HG02840 (cell line): Measurements from ENCODE around the gene DNAJC5G.
"Not testable (repeated sequence)": the region's sequence is repeated elsewhere in the genome, so short reads cannot be mapped to it uniquely, and the experiment has no call there.

ENCODE experiments used
- ATAC-seq: cut with Tn5 transposase; IDR thresholded peaks from one replicate; pipeline ENCODE4 v1.9.1; 2021; ENCODE audit warnings: mild to moderate bottlenecking, moderate library complexity, moderate number of reproducible peaks; ENCODE audit not compliant: unreplicated experiment, low FRiP score

Gene DNAJC5G

DNA sequence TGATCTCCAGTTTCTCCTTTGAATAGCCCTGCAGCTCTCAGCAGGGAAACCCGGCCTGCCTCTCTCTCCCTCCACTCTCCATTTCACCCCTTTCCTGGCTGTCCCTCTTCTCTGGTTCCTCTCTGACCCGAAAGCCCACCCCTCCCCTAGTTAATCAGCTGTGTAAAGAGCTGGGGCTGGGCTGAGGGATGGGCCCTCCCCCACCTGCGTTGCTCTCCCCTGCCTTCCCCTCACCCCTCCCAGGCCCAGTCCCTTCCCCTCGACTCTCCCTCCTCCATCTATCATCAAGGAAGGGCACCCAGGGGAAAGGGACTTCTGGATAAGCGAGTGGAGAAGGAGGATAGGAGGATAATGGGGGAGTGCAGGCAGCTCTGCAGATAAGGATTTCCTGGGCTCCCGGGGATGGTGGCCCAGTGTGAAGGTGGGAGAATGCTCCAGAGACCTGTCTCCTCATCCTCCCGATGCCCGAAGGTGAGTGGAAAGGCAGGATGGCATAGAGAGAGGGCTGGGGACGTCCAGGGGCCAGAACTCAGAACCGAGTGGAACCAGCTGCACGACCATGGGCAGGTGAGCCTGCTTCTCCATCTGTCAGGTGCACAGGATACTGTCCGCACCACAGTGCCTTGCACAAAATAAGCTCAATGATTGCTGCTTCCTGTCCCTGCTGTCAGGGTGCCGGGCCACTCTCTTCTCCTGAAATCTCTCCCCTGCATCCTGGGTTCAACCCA is 24.4 kb upstream of the DNAJC5G start:
- no peak for ATAC-seq

DNA sequence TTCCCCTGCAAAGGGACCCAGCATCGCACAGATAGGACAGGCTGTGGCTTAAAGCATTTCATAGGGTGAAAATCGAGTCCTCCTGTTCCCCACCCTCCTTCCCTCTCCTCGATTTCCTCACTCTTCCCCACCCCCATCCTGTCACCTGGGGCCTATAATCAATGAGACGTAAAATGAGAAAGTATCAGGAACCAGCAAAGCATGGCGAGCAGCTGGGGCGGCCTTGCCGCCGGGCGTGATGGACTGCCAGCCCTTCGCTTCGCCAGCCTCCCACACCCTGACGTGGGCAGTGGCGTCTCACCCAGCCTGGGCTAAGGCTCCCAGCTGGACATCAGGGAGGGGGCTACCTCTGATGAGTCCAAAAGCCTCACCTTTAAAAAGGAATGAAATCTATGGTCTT is 23.5 kb upstream of the DNAJC5G start:
- no peak for ATAC-seq

DNA sequence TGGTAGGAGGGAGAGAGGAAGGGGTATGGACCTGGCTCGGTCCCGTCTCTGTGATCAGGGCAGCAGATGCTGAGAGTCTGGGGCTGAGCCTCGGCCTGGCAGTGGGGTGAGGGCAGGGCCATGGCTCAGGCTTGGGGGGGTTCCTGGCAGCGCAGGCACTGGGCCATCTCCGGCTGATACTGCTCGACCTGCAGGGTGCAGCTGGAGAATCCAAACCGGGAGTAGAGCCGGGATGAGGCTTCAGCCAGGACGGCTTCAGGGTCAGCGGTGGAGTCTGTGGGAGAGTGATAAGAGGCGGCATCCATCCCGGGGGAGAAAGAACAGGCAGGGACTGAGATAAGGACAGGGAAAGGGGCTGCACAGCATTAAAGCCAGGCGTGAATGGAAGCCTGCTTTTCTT is 20.0 kb upstream of the DNAJC5G start:
- no peak for ATAC-seq

DNA sequence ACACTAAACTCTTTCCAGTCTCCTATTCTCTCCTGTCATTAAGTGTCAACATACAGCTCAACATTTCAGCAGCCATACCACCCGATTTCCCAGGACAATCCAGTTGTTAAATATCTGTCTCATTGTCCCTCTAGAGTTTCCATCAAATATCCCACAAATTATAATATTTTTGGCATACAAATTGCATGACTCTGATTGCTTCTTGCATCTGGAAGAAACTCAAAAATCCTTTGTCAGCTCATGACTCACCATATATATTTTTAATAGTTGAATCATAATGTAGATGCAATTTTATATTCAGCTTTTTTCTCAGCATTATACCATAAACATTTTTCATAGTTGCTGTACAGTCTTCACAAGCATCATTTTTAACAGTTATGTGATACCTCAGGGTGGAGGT is 19.6 kb upstream of the DNAJC5G start:
- no peak for ATAC-seq

DNA sequence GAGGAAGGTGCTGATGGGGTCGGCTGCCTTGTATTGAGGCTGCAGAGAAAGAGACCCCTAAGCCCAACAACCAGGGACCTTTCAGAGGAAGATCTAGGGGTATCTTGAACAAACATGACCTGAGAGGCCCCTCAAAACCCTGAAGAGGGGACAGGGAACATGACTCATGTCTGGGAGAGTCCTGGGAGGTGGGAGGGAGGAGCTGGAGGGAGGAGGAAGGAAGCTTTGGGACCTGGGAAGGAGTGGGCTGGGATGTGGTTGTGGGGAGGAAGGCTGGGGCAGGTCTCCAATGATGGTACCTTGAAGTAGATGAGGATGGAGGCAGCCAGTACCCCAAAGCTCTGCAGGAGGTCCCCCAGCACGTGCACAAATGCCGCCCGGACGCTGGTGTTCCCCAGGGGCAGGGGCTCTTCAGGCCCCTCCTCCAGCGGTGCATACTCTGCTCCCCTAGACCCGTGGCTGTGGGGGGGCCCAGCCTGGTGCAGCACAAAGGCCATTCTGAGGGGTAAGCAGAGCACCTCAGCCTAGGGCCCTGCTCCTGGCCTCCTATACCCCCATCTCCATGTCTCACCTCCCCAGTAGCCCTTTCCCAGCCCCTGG is 18.3 kb upstream of the DNAJC5G start:
- no peak for ATAC-seq

DNA sequence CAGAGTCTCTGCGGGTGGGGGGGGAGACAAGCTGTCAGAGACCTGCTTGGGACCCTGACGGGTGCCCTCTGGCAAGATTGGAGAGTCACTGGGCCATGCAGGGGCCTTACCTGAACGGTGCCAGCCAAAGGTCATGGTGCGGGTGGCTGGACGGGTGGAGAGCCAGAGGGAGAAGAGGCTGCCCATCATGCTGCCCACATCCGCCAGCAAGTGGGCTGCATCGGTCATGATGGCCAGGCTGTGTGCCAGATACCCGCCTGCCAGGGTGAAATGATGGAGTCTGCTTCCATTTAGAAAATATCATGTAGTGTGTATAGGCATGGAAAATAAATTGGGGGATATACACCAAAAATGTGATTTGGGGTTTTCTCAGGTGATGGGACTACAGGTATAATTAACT is 17.2 kb upstream of the DNAJC5G start:
- ATAC-seq = no peak

DNA sequence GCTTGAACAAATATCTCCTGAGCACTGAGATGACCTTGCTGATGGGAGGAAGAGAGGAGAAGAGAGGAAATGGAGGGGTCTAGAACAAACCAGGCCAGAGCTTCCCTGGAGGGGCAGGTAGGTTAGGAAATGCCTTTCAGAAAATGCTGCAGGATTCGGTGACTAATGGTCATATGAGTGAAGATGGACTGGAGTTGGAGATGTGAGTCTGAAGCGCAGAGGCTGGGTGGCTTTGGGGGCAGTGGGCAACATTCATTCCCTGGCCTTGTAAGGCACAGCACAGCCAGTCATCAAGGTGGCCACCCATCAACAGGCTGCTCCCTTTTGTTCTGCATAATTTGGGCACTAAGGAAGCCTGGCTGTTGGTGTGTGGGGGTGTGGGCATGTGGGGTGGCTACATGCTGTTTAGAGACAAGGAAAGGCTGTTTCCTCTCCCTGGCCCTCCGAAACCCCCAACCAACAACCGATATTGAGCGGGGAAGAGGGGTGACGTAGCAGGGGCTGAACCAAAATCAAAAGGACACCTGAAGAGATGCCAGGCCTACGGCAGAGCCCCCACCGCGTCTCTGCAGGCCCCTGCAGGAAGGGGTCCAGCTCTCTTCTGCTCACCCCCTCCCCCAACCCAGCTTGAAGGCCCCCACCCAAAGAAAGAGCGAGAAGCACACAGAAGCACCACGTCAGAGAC is 13.8 kb upstream of the DNAJC5G start:
- no peak for ATAC-seq

DNA sequence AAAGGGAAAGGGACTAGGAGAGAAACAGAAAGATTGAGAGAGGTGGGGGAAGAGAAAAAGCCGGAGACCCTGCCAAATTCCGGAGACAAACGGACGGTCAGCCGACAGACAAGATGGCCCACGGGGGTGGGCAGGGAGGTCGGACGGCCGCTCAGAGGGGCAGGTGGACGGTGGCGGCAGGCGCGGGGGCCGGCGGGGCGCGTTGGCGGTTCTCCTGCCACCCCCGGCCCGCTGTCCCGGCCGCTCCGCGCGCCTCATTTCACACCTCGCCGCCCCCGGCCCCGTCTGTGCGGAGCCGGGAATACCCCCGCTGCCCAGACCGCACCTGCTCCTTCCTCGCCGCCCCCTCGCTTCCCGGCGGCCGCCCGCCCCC is 13.3 kb upstream of the DNAJC5G start:
- ATAC-seq = no peak

DNA sequence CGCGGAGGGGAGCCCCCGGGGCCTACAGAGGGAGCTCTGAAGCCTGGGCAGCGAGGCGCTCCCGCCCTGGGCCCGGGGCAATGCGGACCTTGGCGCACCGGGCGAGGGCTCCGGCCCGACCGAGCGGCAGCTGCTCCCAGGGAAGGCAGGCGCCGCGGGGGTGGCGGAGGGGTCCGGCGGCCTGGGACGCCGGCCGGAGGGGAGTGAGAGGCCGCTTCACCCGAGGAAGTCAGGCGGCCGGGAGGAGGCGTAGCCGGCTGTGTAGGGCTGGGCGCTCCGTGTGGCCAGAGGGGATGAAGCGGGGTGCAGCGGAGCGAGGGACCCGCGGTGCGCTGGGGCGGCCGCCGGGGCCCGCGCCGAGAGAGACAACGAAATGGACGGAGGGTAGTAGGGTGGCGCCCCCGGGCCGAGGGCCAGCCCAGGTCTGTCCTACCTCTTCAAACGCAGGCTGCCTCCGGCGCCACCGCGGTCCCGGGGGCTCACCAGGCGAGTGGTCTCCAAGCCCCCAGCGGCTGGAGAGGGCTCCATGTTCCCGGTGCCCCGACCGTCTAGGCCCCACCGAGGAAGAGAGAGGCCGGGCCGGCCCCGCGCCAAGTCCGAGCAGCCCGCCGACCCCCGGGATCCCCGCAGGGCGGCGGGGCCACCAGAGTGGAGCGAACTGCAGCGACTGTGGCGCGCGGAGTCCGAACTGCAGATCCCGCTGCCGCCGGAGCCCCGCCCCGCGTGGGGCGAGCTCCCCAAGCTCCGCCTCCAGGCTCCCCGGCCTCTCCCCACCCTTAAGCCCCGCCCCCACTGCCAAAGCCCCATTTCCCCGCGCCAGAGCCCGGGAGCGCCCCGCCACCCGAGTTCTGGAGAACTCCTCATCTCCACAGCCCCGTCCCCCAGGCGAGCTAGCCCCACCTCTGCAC is 12.6 kb upstream of the DNAJC5G start, which contains the start of gene SLC30A3:
Gene SLC30A3, minus strand, starts transcription at position 669 of the 908 bp plus-strand sequence. Its CDS starts 141 bp downstream, at position 528.
- ATAC-seq = no peak

DNA sequence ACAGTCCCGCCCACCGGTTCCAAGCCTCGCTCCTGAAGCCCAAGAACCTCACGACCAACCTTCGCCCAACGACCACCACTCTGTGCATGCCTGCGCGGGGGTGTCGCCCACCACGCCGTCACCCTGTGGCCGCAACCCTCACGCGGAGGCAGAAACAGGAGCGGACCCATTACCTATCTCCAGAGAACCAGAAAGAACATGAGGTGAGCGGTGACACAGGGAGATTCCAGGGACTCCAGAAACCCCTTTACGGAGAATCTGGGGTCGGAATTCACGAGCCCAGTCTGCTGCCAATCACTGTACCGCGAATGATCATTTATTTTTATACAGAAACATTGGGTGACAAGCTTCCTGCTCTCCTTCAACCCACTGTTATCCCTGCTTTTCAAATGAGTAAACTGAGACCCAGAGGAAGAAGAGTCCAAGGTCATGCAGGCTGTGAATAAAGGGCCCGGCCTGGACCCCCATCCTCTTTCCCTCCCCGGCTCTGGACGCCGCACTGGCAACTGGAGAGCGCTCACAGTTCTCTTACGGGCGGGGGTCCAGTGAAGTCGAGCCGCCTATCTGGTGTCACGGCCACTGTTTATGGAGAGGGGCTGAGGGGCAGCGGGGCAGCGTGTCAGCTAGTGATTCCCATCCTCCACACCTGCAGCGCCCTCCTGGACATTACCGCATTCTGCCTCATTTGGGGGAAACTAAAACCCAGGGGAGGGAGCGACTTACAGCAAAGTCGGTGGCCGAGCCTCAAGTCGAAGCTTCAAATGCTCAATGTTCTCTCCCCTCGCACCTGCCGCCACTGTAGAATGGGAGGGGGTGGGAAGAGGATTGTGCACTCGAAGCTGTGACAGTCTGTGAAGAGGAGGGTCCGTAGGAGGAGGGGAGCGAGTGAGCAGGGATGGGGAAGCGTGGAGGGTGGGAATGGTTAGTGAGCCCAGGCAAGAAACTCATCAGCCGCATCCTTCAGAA is 11.7 kb upstream of the DNAJC5G start:
- no peak for ATAC-seq

DNA sequence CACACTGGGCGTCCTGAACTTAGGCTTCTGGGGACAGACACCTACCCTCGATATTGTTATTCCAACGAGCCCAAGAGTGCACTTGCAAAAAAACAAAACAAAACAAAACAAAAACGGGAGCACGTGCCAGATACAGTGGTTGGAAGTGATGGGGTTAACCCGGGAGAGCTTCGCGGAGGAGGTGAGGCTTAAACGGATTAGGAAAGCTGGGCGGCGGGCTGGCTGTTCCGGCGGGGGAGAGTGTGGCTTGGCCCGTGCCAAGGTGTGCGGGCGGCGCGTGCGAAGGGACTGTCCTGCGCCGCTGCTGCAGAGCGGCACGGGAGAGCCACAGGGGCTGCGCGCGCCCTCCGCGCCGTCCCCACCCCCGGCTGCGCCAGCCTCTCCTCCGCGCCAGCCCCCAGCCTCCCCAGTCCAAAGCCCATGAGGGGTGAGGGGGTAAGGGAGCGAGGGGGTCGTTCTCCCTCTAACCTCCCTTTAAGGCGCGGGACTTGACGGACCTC is 10.9 kb upstream of the DNAJC5G start:
- ATAC-seq = no peak

DNA sequence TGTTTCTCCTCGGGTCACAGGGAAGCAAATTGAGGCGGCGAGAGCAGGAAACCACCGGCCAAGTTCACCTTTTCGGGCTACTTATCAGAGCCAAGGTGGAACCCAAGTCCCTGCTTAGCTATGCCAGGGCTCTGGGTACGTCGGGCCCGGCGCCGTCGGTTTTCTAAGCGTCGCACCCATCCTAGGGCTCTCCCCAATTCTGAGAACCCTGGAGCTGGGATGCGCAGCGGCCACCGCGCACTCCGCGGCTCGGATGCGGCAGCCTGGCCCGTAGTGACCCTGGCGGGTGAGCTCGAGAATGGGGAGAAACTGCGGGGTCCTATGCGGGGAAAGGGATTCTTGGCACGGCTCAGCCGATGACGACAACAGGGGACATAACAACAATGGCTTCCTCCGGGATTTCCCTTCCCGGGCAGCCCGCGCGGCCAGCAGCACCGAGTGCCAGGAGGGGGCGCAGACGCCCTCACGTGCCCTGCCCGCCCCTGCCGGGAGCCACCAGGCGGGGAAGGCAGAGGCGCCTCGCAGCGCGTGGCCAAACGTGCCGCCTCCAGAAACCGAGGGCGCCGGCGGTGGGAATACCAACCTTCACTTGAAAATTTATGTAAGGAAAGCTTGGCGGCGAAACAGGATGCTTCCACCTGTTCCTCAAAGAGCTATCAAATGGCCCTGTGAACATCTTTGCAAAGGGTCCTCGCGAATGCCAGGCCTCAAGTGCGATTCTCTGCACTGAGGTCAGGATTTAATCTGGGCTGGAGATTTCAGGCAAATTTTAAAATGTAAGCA is 10.3 kb upstream of the DNAJC5G start:
- ATAC-seq = no peak

DNA sequence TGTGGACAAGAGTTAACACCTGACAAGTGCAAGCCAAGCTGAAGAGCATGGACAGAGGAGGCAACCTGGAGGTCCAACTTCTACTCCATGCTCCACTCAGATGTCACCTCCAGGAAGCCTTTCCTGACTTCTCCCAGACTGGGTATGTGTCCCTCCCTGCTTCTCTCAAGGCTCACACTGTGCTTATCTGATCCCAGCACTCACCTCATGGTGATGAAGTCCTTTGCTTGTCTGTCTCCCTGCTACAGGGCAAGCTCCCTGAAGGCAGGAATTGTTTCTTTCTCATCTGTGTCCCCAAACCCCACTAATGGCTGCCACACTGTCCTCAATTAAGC is 9.7 kb upstream of the DNAJC5G start:
- ATAC-seq = no peak

DNA sequence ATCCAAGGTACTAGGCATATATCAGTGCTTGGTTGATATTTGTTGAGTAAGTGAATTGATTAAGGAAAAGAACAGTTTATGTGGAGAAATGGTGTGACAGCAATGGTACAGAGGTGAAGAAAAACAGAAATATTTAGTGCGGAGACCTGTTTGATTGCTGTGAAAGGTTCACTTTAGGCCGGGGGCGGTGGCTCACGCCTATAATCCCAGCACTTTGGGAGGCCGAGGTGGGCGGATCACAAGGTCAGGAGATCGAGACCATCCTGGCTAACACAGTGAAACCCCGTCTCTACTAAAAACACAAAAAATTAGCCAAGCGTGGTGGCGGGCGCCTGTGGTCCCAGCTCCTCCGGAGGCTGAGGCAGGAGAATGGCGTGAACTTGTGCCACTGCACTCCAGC is 6.9 kb upstream of the DNAJC5G start:
- not testable (repeated sequence) for ATAC-seq

DNA sequence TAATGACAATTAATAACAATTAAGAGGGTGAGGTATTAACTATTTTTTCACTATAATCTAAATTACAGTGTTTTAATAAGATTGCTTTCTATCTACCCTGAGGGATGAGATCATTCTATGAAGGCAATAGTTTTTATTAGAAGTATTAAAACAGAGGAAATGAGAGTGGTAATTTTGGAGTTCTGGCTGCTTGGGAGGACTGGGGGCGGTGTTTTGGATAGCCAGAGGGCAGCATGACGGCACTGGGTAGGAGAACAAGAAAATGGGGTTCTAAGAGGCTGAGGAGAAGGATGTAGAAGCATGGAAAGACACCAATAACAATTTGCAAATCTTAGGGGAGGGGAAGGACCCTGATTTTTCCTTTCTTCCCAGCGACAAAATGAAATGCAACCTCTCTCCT is 5.1 kb upstream of the DNAJC5G start:
- no peak for ATAC-seq

DNA sequence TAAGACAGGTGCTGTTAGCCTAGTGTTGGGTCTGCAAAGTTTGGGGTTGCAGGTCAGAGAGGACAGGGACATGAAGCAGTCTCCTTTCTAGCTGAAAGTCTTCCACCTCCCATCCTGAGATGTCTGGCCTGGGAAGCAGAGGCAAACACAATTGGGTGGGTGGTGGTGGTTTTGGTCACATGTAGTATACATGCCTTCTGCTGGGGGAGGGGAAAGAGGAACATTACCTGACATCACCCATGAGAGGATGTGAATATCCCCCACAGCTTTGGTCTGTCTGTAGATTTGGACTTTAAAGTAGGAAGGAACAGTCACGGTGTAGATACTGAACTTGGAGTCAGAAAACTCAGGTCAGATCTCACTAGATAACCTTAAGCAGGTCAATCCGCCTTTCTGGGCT is 4.6 kb upstream of the DNAJC5G start:
- no peak for ATAC-seq

DNA sequence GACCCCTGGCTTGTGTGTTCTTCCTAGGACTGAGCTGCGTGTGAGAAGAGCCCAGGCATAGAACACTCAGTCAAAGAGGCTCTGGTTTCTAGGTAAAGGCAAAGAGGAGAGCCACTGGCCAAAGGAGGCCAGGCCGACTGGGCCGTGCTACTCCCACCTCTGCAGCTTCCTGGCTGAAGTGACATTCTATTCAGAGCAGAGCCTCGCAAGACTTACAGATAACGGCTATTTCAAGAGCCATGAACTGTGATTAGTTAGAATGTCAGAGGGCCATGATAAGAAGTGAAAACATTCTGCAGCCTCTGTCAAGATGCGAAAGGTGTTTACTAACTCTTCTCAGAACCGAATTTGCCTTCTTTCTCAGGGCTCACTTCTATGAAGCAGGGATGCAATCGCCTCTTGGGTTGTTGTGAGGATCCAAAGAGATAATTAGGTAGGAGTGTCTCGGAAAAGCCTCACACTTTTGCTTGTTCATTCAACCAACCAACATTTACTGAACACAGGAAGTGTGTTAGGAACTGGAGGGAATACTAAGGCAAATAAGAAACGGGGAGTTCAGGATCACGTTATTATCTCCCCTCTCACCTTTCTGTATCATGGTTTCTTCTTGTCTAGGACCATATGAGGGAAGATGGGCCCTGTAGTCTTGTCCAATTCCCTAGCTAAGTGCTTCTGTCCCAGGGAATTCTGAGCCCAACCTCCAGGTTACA is 3.4 kb upstream of the DNAJC5G start:
- ATAC-seq = no peak
